Vagina (tissue), 2 donors: ENCODE measurements around the gene ERICH3.

Experiments used
- CTCF ChIP-seq, 3 experiments: fragments of 450-650 bp in 2 of 3; fragments of 200-600 bp in 1 of 3; sonication (generic) in 1 of 3; IDR thresholded peaks; one replicate each; pipeline ENCODE4 v1.5.1; 2017 to 2019; ENCODE audit warnings: antibody characterized with exemption in 3 of 3, mild to moderate bottlenecking in 2 of 3, moderate library complexity in 2 of 3
- POLR2A ChIP-seq, 2 donors: fragments of 450-650 bp; IDR thresholded peaks; one replicate each; pipeline ENCODE4 v1.6.1; 2017; ENCODE audit warnings: antibody characterized with exemption in 2 of 2, mild to moderate bottlenecking in 2 of 2, moderate library complexity in 2 of 2

- TF ChIP-seq POLR2A (IDR thresholded peaks at IDR 0.05) (no peak), CTCF (IDR thresholded peaks at IDR 0.05) (no peak)
These were observed 17.3 kb upstream of the ERICH3 start for GRCh38 chr1:74690909-74691308.
